Thymus (tissue), 11 donors: Measurements from ENCODE around the gene RAD51B. TPM values are rescaled to one million over a fixed set of nuclear protein-coding genes. Genes with fewer than 3 reads are reported as not detected.

ENCODE experiments used
- DNase-seq, 9 donors: peaks; one replicate each; pipeline ENCODE4 v3.0.0-alpha.2; 2013; ENCODE audit warnings: low spot score in 9 of 9, low read depth in 6 of 9, missing footprints in 1 of 9
- H3K27ac ChIP-seq, 2 donors: one replicate each; pipeline ENCODE4 v1.5.1; 2013; ENCODE audit warnings: control low read depth in 1 of 2, low read depth in 1 of 2, low read length in 1 of 2, mild to moderate bottlenecking in 1 of 2, moderate library complexity in 1 of 2
- H3K27me3 ChIP-seq, 2 donors: one replicate each; pipeline ENCODE4 v1.5.1; 2013; ENCODE audit warnings: low read length in 1 of 2; ENCODE audit not compliant: control insufficient read depth in 2 of 2, insufficient read depth in 1 of 2
- H3K36me3 ChIP-seq, 2 donors: one replicate each; pipeline ENCODE4 v1.5.1; 2013; ENCODE audit warnings: low read length in 1 of 2, mild to moderate bottlenecking in 1 of 2, moderate library complexity in 1 of 2; ENCODE audit not compliant: control insufficient read depth in 2 of 2, insufficient read depth in 2 of 2
- H3K4me1 ChIP-seq, 2 donors: one replicate each; pipeline ENCODE4 v1.5.1; 2013; ENCODE audit warnings: low read length in 2 of 2; ENCODE audit not compliant: control insufficient read depth in 2 of 2, insufficient read depth in 2 of 2
- H3K4me3 ChIP-seq, 2 donors: one replicate each; pipeline ENCODE4 v1.5.1; 2013; ENCODE audit warnings: low read length in 2 of 2, control low read depth in 1 of 2, mild to moderate bottlenecking in 1 of 2
- H3K9me3 ChIP-seq, 2 donors: one replicate each; pipeline ENCODE4 v1.5.1; 2013; ENCODE audit warnings: low read length in 1 of 2, mild to moderate bottlenecking in 1 of 2; ENCODE audit not compliant: control insufficient read depth in 2 of 2, insufficient read depth in 1 of 2
- WGBS: extraction: QIAGEN DNeasy Blood & Tissue Kit; methylation state at CpG from one replicate; pipeline ENCODE4 v1.1.7; 2013; 5-methylcytosine and 5-hydroxymethylcytosine counted together
- polyA plus RNA-seq: library from polyadenylated mRNA; stranded (reverse); fragments of 200-250 nt; gene quantifications from one replicate; pipeline ENCODE4 v1.2.3, GENCODE V29; 2013
- total RNA-seq: library from RNA; stranded (reverse); fragments of 120-200 nt; gene quantifications from one replicate; pipeline ENCODE4 v1.2.4, GENCODE V29; 2013
- donor health status: healthy.

Gene RAD51B
- total and polyA plus RNA-seq, 2 donors = 7.8 to 17.8 TPM

GRCh38 chr14:68374682-68375081, 555.1 kb downstream of the RAD51B start:
- no peaks in the 10 kb centered on the region for H3K9me3 ChIP-seq
- H3K27ac ChIP-seq = no peak overlapping the region
- peaks cover 4 to 24% of the 10 kb centered on the region in 2 donors for H3K4me1 ChIP-seq
- no peaks in the 10 kb centered on the region for H3K36me3 ChIP-seq
- no peaks in the 10 kb centered on the region for H3K27me3 ChIP-seq
- 96% methylated on average over 7 of the region's 7 CpGs for WGBS
- H3K4me3 ChIP-seq = no peak overlapping the region
- no peak for DNase-seq

- Histone ChIP-seq H3K36me3 (no peaks in the 10 kb centered on the region), H3K4me1 (peaks cover 4 to 24% of the 10 kb centered on the region in 2 donors), H3K27me3 (no peaks in the 10 kb centered on the region), H3K4me3 (no peak overlapping the region), H3K9me3 (no peaks in the 10 kb centered on the region), H3K27ac (no peak overlapping the region)
- no peak for DNase-seq
- 91% methylated on average over 4 of the region's 4 CpGs for WGBS
These were observed 555.8 kb downstream of the RAD51B start for GRCh38 chr14:68375376-68375775.

GRCh38 chr14:68376067-68376779, 556.6 kb downstream of the RAD51B start:
- no peak overlapping the region for H3K4me3 ChIP-seq
- no peaks in the 10 kb centered on the region for H3K9me3 ChIP-seq
- 54% methylated on average over 2 of the region's 2 CpGs for WGBS
- no peak overlapping the region for H3K27ac ChIP-seq
- peak in 1 of 9 donors; percentile 61 for DNase-seq
- no peaks in the 10 kb centered on the region for H3K36me3 ChIP-seq
- H3K27me3 ChIP-seq = no peaks in the 10 kb centered on the region
- H3K4me1 ChIP-seq = peaks cover 4 to 24% of the 10 kb centered on the region in 2 donors

GRCh38 chr14:68377006-68377405, 557.4 kb downstream of the RAD51B start:
- Histone ChIP-seq H3K9me3 (no peaks in the 10 kb centered on the region), H3K4me1 (peaks cover 4 to 24% of the 10 kb centered on the region in 2 donors), H3K4me3 (no peak overlapping the region), H3K27me3 (no peaks in the 10 kb centered on the region), H3K27ac (peak overlapping the region; percentile 50 to 65), H3K36me3 (no peaks in the 10 kb centered on the region)
- no peak for DNase-seq
- 98% methylated on average over 1 of the region's 1 CpG for WGBS

- no peak for DNase-seq
- 49% methylated on average over 8 of the region's 8 CpGs for WGBS
- Histone ChIP-seq H3K4me3 (no peak overlapping the region), H3K27ac (peak overlapping the region; percentile 1 to 50), H3K27me3 (no peaks in the 10 kb centered on the region), H3K36me3 (no peaks in the 10 kb centered on the region), H3K9me3 (no peaks in the 10 kb centered on the region), H3K4me1 (peaks cover 4 to 24% of the 10 kb centered on the region in 2 donors)
These were observed 557.9 kb downstream of the RAD51B start for GRCh38 chr14:68377459-68377858.

- Histone ChIP-seq H3K9me3 (no peaks in the 10 kb centered on the region), H3K27ac (peak overlapping the region in 1 of 2 donors; percentile 14), H3K4me3 (no peak overlapping the region), H3K36me3 (no peaks in the 10 kb centered on the region), H3K27me3 (no peaks in the 10 kb centered on the region), H3K4me1 (peaks cover 4 to 26% of the 10 kb centered on the region in 2 donors)
- DNase-seq = no peak
- WGBS = 95% methylated on average over 8 of the region's 8 CpGs
These were observed 560.1 kb downstream of the RAD51B start for GRCh38 chr14:68379510-68380328.

- DNase-seq = no peak
- no peaks in the 10 kb centered on the region for H3K9me3 ChIP-seq
- peaks cover 4 to 26% of the 10 kb centered on the region in 2 donors for H3K4me1 ChIP-seq
- no peaks in the 10 kb centered on the region for H3K27me3 ChIP-seq
- 95% methylated on average over 1 of the region's 1 CpG for WGBS
- no peak overlapping the region for H3K27ac ChIP-seq
- no peak overlapping the region for H3K4me3 ChIP-seq
- H3K36me3 ChIP-seq = no peaks in the 10 kb centered on the region
These were observed 560.8 kb downstream of the RAD51B start for GRCh38 chr14:68380329-68380741.

- no peaks in the 10 kb centered on the region for H3K27me3 ChIP-seq
- H3K9me3 ChIP-seq = no peaks in the 10 kb centered on the region
- no peak for DNase-seq
- 89% methylated on average over 6 of the region's 6 CpGs for WGBS
- peak overlapping the region; percentile 15 to 34 for H3K27ac ChIP-seq
- no peak overlapping the region for H3K4me3 ChIP-seq
- H3K4me1 ChIP-seq = peaks cover 0 to 13% of the 10 kb centered on the region in 2 donors
- H3K36me3 ChIP-seq = no peaks in the 10 kb centered on the region
These were observed 564.8 kb downstream of the RAD51B start for GRCh38 chr14:68384335-68384734.

- Histone ChIP-seq H3K27ac (peak overlapping the region in 1 of 2 donors; percentile 19), H3K27me3 (no peaks in the 10 kb centered on the region), H3K9me3 (no peaks in the 10 kb centered on the region), H3K4me1 (peaks cover 0 to 13% of the 10 kb centered on the region in 2 donors), H3K36me3 (no peaks in the 10 kb centered on the region), H3K4me3 (no peak overlapping the region)
- WGBS = 94% methylated on average over 9 of the region's 9 CpGs
- DNase-seq = no peak
These were observed 565.3 kb downstream of the RAD51B start for GRCh38 chr14:68384881-68385280.
